HEK293 (cell line): Measurements from ENCODE around the gene MAGEL2.

Experiments used
- CTCF ChIP-seq: fragments of 450-650 bp; formaldehyde crosslinking; IDR thresholded peaks from 2 replicates; pipeline ENCODE4 v1.5.1; 2016; ENCODE audit warnings: missing biosample characterization, missing genetic modification characterization
- YY1 ChIP-seq: fragments of 450-650 bp; formaldehyde crosslinking; IDR thresholded peaks from 2 replicates; pipeline ENCODE4 v1.5.1; 2018; ENCODE audit warnings: missing biosample characterization, missing genetic modification characterization
- YY2 ChIP-seq: fragments of 450-650 bp; formaldehyde crosslinking; IDR thresholded peaks from 2 replicates; pipeline ENCODE4 v1.5.1; 2016; ENCODE audit warnings: missing biosample characterization, missing genetic modification characterization
- ZNF10 ChIP-seq: fragments of 450-650 bp; formaldehyde crosslinking; IDR thresholded peaks from 2 replicates; pipeline ENCODE4 v1.5.1; 2017; ENCODE audit warnings: missing biosample characterization, missing genetic modification characterization
- ZNF138 ChIP-seq: fragments of 450-650 bp; formaldehyde crosslinking; IDR thresholded peaks from 2 replicates; pipeline ENCODE4 v1.5.1; 2016; ENCODE audit warnings: missing biosample characterization, missing genetic modification characterization, borderline replicate concordance
- ZNF510 ChIP-seq: fragments of 450-650 bp; formaldehyde crosslinking; IDR thresholded peaks from 2 replicates; pipeline ENCODE4 v1.5.1; 2018; ENCODE audit warnings: mild to moderate bottlenecking, missing genetic modification characterization, missing biosample characterization; ENCODE audit not compliant: insufficient replicate concordance
- ZNF561 ChIP-seq: fragments of 450-650 bp; IDR thresholded peaks from 2 replicates; pipeline ENCODE4 v1.5.1; 2018; ENCODE audit warnings: missing biosample characterization, missing genetic modification characterization, borderline replicate concordance
- ZSCAN4 ChIP-seq: fragments of 450-650 bp; formaldehyde crosslinking; IDR thresholded peaks from 2 replicates; pipeline ENCODE4 v1.5.1; 2017; ENCODE audit warnings: missing biosample characterization, missing genetic modification characterization

GRCh38 chr15:23602124-23602523 lies 45.5 kb downstream of the MAGEL2 start:
- TF ChIP-seq YY2 (tag by site-specific recombination) = no peak
- no peak for TF ChIP-seq ZNF510 (tag by site-specific recombination)
- no peak for TF ChIP-seq ZNF561
- TF ChIP-seq YY1 (tag by site-specific recombination) = no peak
- TF ChIP-seq ZSCAN4 (tag by site-specific recombination) = no peak
- TF ChIP-seq CTCF (tag by site-specific recombination) = no peak
- no peak for TF ChIP-seq ZNF10
- no peak for TF ChIP-seq ZNF138 (tag by site-specific recombination)
